Prostate gland (tissue), 2 donors: ENCODE measurements around the gene PSME1.

Experiments used
- CTCF ChIP-seq, 4 experiments: fragments of 200-600 bp in 2 of 4; fragments of 450-650 bp in 2 of 4; sonication (generic) in 2 of 4; IDR thresholded peaks; 1 replicate in 3 of 4; 2 replicates in 1 of 4; pipeline ENCODE4 v1.5.1; 2016 to 2019; ENCODE audit warnings: antibody characterized with exemption in 4 of 4, mild to moderate bottlenecking in 2 of 4, moderate library complexity in 2 of 4
- POLR2A ChIP-seq: fragments of 450-650 bp; IDR thresholded peaks from one replicate; pipeline ENCODE4 v1.6.1; 2016; ENCODE audit warnings: antibody characterized with exemption, mild to moderate bottlenecking
- POLR2AphosphoS5 ChIP-seq: sonication (generic); formaldehyde crosslinking; IDR thresholded peaks from one replicate; pipeline ENCODE4 v1.6.1; 2017; ENCODE audit warnings: antibody characterized with exemption

DNA sequence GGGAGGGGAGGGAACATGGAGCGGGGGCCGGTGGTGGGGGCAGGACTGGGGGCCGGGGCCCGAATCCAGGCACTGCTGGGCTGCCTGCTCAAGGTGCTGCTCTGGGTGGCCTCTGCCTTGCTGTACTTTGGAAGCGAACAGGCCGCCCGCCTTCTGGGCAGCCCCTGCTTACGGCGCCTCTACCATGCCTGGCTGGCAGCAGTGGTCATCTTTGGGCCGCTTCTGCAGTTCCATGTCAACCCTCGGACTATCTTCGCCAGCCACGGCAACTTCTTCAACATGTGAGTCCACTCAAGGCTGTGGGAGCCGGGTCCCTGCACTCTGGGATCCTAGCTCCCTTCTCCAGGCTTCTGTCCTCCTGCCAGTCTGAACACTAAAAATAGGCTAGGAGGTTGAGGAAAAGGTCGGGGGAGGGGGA lies 4.4 kb upstream of the PSME1 start:
- TF ChIP-seq CTCF (IDR thresholded peaks at IDR 0.05) (no peak), POLR2A (no peak), POLR2AphosphoS5 (no peak)
